Cerebellar nuclear complex (tissue), 1 donor: ENCODE results near the gene CPOX.
"Not testable (repeated sequence)": the region's sequence is repeated elsewhere in the genome, so short reads cannot be mapped to it uniquely, and the experiment has no call there.

Experiments used
- DNase-seq, 2 experiments: peaks; one replicate each; lab custom pipeline; 2025; lab: John Stamatoyannopoulos, UW

Gene CPOX

GRCh38 chr3:98563661-98564281 is 29.6 kb downstream of the CPOX start:
- no peak for DNase-seq

- DNase-seq = no peak
These were observed 31.5 kb downstream of the CPOX start for GRCh38 chr3:98561727-98562521.

- DNase-seq = no peak
These were observed 32.5 kb downstream of the CPOX start for GRCh38 chr3:98560911-98561310.

- DNase-seq = not testable (repeated sequence)
These were observed 33.6 kb downstream of the CPOX start for GRCh38 chr3:98559769-98560168.

GRCh38 chr3:98558100-98558827 is 35.1 kb downstream of the CPOX start:
- DNase-seq = no peak

GRCh38 chr3:98557324-98558010 is 35.9 kb downstream of the CPOX start:
- DNase-seq = no peak

- no peak for DNase-seq
These were observed 37.0 kb downstream of the CPOX start for GRCh38 chr3:98556164-98557130.

GRCh38 chr3:98555025-98555379 is 38.4 kb downstream of the CPOX start:
- DNase-seq = no peak

GRCh38 chr3:98554580-98554979 is 38.8 kb downstream of the CPOX start:
- DNase-seq = no peak

GRCh38 chr3:98553753-98554152 is 39.7 kb downstream of the CPOX start:
- DNase-seq = no peak

GRCh38 chr3:98553021-98553563 is 40.3 kb downstream of the CPOX start:
- DNase-seq = no peak

- no peak for DNase-seq
These were observed 41.0 kb downstream of the CPOX start for GRCh38 chr3:98552232-98553020.

GRCh38 chr3:98551754-98552153 is 41.7 kb downstream of the CPOX start:
- DNase-seq = no peak

- DNase-seq = no peak
These were observed 42.2 kb downstream of the CPOX start for GRCh38 chr3:98551236-98551635.

- DNase-seq = no peak
These were observed 42.6 kb downstream of the CPOX start for GRCh38 chr3:98550833-98551232.

GRCh38 chr3:98548544-98548943 is 44.9 kb downstream of the CPOX start:
- DNase-seq = no peak

- DNase-seq = no peak
These were observed 47.5 kb downstream of the CPOX start for GRCh38 chr3:98545940-98546339.

- DNase-seq = no peak
These were observed 50.8 kb downstream of the CPOX start for GRCh38 chr3:98542623-98543022.

GRCh38 chr3:98541695-98542094 is 51.7 kb downstream of the CPOX start:
- no peak for DNase-seq

- DNase-seq = no peak
These were observed 53.1 kb downstream of the CPOX start for GRCh38 chr3:98540346-98540745.
